Measurements from ENCODE around the gene PEX14.
"Not testable (repeated sequence)": the region's sequence is repeated elsewhere in the genome, so short reads cannot be mapped to it uniquely, and the experiment has no call there.

PEX14 gene, protein sequence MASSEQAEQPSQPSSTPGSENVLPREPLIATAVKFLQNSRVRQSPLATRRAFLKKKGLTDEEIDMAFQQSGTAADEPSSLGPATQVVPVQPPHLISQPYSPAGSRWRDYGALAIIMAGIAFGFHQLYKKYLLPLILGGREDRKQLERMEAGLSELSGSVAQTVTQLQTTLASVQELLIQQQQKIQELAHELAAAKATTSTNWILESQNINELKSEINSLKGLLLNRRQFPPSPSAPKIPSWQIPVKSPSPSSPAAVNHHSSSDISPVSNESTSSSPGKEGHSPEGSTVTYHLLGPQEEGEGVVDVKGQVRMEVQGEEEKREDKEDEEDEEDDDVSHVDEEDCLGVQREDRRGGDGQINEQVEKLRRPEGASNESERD

DNA sequence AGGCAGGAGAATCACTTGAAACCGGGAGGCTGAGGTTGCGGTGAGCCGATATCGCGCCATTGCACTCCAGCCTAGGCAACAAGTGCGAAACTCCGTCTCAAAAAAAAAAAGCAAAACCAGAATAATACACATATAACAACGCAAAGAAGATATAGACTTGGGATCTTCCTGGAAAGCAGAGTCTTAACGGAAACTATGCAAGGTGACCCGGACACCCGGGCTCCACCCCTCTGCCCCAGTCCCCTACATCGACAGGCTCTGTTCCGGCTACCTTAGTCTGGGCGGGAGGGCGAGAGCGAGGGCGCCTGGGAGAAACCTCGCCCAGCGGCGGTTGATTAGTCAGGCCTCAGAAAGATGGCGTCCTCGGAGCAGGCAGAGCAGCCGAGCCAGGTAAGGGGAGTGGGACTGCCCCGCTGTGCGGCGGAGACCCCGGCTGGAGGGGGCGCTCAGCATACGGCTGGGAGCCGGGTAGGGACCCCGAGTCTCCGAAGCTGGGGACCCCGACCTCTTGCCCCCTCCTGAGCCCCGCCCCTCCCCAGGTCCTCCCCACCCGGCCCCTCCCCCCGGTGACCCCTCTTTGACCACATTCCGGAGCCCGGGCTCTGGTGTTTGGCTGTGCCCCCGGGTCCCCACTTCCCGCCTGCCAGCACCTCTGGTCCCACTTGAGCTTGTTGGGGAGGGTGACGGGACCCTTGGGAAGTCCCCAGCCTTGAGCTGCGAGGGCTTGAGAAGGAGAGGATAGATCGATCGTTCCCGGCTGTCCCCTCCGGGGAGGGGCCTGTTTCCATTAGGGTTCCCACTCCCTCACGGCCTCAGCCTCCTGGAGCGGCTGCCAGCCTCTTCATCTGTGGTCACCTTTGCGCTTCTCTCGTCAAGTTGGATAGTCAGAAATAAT, at the start of gene PEX14:
Gene PEX14, plus strand, starts transcription at position 338 of the 895 bp plus-strand sequence. Its CDS starts 17 bp downstream, at position 355.
- DNase-seq = peak; percentile 90

DNA sequence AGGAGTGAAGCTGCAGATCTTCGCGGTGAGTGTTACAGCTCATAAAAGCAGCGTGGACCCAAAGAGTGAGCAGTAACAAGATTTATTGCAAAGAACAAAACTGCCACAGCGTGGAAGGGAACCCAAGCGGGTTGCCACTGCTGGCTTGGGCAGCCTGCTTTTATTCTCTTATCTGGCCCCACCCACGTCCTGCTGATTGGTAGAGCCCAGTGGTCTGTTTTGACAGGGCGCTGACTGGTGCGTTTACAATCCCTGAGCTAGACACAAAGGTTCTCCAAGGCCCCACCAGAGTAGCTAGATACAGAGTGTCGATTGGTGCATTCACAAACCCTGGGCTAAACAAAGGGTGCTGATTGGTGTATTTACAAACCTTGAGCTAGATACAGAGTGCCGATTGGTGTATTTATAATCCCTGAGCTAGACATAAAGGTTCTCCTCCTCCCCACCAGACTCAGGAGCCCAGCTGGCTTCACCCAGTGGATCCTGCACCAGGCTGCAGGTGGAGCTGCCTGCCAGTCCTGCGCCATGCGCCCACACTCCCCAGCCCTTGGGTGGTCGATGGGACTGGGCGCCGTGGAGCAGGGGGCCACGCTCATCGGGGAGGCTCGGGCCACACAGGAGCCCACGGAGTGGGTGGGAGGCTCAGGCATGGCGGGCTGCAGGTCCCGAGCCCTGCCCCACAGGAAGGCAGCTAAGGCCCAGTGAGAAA, 48.8 kb upstream of the PEX14 start:
- DNase-seq = not testable (repeated sequence)

DNA sequence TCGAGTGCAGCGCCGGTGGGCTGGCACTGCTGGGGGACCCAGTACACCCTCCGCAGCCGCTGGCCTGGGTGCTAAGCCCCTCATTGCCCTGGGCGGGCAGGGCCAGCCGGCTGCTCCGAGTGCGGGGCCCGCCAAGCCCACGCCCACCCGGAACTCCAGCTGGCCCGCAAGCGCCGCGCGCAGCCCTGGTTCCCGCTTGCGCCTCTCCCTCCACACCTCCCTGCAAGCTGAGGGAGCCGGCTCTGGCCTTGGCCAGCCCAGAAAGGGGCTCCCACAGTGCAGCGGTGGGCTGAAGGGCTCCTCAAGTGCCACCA, 48.3 kb upstream of the PEX14 start:
- not testable (repeated sequence) for DNase-seq

DNA sequence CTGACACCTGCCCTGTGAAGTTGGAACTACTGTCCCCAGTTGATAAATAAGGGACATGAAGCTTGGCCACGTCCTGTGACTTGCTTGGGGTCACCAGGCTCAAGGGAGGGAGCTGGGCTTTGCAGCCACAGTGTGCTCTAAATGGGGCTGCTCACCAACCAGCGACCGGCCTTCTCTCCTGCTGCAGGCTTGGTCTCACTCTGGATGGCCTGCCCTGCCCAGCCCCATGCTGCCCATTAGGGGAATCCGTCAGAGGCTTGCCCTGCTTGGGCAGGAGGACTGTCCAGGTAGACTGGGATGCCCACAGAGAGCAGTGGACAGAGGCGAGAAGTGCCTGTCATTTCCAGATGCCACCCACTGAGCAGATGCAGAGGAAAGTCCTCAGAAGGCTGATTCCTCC, 45.8 kb upstream of the PEX14 start:
- no peak for DNase-seq

DNA sequence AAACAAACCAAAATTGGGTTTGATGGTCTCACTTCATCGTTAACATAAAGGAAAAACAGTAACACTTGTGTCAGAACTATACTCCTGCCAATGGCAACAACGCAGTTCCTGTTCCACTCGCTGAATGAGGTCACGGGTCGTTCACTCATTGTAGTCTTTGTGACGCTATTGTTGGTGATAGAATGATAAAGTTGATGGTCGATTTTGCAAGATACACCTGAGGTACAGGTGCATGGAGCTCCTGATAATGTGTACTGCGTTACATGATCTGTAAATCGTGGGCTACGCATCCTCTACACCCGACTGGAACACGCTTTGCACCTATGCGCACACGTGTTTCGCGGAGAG, 44.9 kb upstream of the PEX14 start:
- DNase-seq = no peak

DNA sequence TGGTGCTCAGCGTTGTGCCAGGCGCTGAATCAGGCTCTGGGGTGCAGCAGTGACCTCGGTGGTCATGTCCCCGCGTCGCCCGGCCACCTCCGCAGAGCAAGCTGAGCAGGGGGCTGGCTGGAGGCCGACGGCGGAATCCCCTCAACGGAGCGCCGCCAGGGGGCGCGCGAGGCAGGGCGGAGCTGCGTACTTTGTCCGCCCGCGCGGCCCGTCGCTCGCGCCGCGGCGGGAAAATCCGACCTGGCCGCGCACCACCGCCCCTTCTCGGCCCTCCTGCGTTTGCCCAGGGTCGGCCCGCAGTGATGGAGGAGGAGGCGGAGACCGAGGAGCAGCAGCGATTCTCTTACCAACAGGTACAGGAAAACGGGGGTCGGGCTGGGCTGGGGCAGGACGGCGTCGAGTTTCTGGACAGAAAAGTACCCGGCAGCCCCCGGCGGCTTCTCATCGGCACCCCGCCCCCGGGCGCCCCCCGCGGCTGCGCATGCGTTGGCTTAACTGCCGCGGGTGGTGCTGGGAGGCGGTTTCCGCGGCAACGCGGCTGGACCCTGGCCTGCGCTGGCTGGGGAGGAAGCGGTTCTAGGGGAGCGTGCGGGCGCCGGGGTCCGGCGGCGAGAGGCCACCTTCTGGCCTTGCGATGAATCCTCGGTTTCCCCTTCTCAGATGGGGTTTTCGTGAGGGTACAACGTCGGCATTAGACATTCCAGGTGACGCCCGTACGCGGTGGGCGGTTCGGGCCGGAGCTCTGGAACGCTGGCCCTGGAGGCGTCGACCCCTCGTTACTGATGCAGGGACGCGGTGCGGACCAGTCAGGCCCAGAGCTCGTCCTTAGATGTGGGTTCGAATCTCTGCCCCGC, 44.3 kb upstream of the PEX14 start, which contains the start of gene CENPS:
Gene CENPS, plus strand, starts transcription at position 218 of the 854 bp plus-strand sequence. Its CDS starts 85 bp downstream, at position 303.
- peak; percentile 93 for DNase-seq

DNA sequence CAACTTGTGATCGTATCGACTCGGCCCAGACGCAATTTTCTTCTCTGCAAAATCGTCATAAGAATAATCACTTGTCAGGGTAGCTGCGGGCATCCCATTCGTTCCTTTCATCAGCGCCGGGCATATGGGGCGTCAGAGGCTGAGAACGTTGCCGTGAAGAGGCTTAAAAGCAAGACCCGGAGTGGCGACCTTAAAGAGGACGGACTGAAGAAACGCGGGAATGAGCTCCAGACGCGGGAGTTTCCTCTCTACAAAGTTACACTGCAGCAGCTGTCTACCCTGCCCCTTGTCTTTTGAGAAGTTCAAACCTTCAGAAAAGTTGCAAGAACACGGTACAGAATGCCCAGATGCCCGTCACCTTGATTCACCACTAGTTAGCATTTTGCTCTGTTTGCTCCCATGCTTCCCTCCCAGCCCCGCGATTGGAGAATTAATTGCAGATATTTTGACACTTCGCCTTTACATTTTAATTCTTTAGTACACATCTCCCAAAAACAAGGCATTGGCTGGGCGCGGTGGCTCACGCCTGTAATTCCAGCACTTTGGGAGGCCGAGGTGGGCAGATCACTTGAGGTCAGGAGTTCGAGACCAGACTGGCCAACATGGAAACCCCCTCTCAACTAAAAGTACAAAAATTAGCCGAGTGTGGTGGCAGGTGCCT, 43.5 kb upstream of the PEX14 start:
- no peak for DNase-seq

DNA sequence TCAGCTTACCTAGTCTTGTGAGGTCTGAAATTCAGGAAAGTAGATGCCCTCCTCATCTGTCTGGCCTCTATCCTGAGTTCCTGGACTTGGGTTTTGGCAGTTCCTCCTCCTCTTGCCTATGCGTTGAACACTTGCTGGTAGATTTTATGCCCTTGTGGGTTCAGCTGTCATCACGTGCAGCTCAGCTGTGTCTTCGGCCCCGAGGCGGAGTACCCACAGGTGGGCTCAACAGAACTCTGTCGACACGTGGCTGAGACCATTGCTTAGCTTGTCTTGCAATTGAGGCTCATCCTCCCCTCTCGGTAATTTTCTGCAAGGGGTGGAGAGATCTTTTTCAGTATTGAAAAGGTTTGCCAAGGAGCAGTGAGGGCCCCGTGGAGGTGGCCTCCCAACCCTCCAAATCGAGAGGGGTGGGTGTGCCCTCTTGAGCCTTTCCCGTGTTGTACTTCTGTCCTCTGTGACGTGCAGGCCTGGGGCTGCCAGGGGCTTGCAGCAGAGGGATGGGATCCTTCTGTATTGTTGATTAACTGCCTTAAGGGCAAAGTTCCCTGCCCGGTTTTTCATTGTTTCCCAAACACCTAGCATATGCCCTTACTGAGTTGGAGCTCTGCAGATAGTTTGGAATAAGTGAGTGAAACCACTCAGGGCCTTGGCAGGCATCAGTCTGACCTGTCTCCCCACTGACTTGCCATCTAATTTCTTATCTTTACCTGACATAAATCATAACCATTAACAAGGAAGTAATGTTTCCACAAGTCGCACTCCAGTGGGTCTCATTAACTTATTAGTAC, 41.6 kb upstream of the PEX14 start:
- DNase-seq = no peak

DNA sequence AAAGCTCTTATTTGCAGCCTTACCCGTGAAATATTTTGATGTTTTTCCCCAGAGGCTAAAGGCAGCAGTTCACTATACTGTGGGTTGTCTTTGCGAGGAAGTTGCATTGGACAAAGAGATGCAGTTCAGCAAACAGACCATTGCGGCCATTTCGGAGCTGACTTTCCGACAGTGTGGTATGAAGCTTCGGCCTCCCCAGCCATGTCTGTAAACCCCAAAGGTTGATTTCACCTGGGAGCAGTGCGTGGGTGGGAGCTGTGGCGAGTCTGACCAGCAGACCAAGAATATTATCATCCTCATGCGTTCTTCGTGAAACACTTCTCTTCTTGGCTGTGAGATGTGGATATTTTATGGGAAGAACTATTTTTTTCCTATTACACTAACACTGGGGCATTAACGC, 41.0 kb upstream of the PEX14 start:
- DNase-seq = no peak

DNA sequence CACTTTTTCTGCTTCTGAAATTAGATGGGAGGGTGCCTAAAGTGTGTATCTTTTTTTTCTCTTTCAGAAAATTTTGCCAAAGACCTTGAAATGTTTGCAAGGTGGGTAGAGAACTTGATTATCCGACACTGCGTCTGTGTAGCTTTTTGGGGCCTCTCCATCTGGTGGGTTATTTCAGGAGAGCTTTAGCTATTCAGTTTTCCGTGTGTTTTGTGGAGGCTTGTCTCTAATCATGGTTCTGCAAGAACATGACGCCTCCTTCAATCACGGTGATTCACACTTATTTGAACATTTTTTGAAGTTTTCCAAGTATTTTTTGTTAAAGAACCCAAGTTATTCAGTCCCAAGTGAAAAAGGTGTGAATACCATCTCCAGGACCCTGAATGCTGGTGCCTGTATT, 40.2 kb upstream of the PEX14 start:
- no peak for DNase-seq

DNA sequence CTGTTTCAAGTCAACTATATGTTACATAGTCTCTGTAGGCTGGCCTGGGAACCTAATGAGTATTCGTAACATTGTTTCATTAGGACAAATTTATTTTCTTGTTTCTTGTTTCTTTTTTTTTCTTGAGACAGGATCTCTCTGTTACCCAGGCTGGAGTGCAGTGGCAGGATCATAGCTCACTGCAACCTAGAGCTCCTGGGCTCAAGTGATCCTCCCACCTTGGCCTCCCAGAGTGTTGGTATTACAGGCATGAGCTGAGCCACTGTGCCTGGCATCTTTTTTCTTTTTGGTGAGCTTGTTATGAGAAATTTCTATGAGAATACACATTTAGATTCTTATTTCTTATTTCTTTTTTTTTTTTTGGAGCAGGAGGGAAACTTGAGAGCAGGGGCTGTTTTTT, 37.7 kb upstream of the PEX14 start:
- DNase-seq = no peak

DNA sequence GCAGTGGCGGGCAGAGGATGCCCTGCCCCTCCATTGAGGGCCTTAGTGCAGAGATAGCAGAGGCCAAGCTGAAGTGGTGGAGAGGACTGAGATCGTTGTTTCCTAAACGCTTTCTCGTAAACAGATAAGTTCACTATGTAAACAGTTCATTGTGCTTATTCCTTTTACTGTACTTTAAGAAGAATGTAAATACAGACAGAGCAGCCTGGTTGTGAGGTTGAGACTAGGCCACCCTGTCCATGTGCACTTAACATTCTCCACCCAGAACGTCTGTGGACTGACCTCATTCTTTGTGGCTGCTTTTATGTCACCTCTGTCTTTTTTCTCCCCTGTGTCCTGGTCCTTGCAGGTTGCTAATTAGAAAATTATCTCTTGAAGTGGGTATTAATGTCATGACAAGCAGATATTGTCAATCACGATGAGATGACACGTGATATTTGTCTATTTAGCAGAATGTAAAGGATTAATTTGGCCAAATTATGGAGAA, 36.0 kb upstream of the PEX14 start:
- no peak for DNase-seq

DNA sequence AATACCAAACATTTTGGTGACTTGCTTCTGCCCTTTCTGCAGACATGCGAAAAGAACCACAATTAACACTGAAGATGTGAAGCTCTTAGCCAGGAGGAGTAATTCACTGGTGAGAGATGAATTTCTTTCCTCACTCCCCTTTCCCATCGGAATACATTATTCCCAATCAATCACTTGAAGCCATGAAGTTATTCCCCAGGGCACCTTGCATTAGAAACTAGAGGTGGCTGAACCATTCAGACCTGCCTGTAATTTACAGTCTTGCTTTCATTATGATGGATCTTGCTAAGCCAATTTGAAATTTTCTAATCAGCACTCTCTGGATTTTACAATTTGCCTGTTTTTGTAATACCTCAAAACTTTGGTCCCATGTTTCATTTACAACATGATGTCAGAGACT, 34.4 kb upstream of the PEX14 start:
- DNase-seq = no peak

DNA sequence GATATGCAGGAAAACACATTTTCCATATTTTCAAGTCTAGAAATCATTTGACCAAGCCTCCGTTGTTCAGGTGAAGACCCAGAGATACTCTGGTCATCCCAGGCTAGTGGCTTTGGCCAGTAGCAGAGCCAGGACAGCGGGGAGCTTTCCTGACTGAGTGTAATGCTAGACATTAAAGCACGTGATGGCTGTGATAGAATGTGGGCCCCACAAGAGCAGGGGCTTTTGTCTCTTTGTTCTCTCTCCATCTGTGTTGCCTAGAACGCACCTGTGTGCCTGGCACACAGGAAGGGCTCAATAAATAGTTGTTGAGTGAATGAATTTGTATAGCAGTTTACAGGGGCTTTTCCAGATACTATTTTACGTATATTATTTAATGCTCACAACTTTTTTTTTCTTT, 34.0 kb upstream of the PEX14 start:
- no peak for DNase-seq

DNA sequence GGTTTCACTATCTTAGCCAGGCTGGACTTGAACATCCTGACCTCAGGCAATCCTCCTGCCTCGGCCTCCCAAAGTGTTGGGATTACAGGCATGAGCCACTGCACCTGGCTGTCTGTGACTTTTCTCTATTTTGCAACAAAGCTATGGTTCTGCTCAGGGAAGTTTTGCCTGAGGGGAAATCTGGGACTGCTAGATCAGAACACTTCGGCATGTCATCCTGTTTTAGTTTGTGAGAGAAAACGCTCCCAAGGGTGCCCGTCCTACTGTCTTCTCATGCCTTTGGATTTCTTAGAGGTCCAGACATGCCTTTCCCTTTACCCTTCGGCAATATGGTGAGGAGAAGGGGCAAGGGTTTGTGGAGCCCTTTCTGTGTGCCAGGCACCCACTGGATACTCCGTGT, 30.5 kb upstream of the PEX14 start:
- no peak for DNase-seq

DNA sequence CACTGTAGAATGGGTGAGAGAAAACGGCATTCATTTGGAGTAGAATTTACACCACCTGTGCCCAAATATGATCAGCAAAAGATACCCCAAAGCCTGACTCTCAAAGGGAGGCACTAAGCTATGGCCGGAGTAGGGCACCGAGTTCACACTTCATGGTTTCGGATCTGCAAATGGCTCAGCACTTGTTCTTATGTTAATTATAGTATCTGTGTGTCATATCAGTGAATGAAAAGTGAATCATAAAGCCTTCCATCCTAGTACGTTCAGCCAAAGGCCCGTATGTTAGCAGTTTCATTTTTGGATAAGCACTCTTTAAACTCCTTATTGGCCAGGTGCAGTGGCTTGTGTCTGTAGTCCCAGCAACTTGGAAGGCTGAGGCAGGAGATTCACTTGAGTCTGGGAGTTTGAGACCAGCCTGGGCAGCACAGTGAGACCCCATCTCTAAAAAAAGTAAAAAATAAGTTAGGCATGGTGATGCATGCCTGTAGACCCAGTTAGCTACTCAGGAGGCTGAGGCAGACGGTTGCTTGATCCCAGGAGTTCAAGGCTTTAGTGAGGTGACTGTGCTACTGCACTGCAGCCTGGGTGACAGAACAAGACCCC, 29.9 kb upstream of the PEX14 start:
- DNase-seq = no peak

DNA sequence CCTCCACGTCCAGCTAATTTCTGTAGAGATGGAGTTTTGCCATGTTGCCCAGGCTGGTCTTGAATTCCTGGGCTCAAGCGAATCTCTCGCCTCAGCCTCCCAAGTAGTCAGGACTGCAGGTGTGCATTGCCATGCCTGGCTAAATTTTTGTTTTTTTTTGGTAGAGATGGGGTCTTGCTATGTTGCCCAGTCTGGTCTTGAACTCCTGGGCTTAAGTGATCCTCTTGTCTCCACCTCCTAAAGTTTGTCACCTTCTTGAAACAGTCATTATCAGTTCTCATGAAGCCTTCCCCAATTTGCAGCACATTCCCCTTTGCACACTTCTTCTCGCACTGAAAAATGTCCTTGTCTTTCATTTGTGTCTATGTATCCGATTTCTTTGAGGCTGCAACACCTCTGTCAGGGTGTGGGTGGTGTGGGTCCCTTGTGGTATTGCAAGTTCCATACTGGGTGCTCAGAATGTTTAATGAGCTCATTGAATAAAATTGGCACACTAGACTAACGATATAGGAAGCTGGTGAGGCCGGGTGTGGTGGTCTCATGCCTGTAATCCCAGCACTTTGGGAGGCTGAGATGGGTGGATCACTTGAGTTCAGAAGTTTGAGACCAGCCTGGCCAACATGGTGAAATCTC, 27.8 kb upstream of the PEX14 start:
- DNase-seq = no peak

DNA sequence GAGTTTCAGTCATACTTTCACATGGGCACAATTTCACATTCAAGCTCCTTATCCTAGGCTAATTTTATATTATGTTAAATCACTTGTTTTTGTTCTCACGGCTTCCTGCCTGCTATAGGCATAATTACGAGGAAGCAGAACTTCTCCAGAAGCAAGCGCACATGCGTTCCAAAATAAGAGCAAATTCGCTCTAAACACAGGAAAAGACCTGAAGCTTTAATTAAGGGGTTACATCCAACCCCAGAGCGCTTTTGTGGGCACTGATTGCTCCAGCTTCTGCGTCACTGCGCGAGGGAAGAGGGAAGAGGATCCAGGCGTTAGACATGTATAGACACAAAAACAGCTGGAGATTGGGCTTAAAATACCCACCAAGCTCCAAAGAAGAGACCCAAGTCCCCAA, 25.0 kb upstream of the PEX14 start, which contains the start of gene CORT:
Gene CORT, plus strand, starts transcription at position 281 of the 400 bp plus-strand sequence. CDS start 193 bp downstream, outside the sequence.
- DNase-seq = no peak

DNA sequence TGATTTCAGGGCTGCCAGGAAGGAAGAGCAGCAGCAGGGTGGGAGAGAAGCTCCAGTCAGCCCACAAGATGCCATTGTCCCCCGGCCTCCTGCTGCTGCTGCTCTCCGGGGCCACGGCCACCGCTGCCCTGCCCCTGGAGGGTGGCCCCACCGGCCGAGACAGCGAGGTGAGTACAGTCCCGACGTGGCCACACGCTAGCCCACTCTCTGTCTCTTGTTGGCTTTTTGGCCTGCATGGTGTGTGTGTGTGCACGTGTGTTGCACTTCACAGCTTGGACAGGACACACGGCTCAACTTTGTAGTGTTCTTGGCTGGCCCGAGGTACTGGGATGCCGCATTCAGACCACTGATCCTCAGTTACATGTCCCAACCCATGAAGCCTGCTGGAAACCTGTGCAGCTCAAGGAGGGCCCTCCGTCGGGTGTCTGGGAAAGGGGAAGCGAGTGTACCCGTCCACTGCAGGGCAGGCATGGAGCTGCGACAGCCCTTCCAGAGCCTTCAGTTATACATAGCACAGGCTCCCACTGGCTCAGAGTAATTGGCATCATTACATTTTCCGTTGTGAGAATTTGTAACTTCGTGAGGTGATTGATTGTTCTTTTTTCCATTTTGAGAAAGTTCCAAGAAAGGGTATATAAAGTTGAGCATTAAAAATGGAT, 24.5 kb upstream of the PEX14 start:
- DNase-seq = peak; percentile 43
